ENCODE measurements around the gene LTBP2.

The LTBP2 gene

GRCh38 chr14:74528406-74528805 is 83.6 kb downstream of the LTBP2 start:
- Histone ChIP-seq H3K9me3 (ENCODE audit: control insufficient read depth, insufficient read depth, low read length) (no peaks in the 10 kb centered on the region), H4K20me1 (ENCODE audit: control insufficient read depth, insufficient read depth, low read depth, low read length) (no peaks in the 10 kb centered on the region), H3K79me2 (ENCODE audit: control insufficient read depth, low read length) (no peaks in the 10 kb centered on the region), H3K9me2 (replicated peaks; ENCODE audit: control insufficient read depth, low read length) (no peaks in the 10 kb centered on the region), H3K4me2 (ENCODE audit: low read length) (no peak overlapping the region), H3K27me3 (ENCODE audit: control insufficient read depth, low read length) (peaks cover 24% of the 10 kb centered on the region), H3K27ac (ENCODE audit: low read depth, low read length) (no peak overlapping the region), H3F3A (ENCODE audit: control insufficient read depth, insufficient read depth) (no peaks in the 10 kb centered on the region), H3K4me1 (ENCODE audit: control insufficient read depth, low read length) (peaks cover 4% of the 10 kb centered on the region; the same call in 1 of the 2 replicates), H3K36me3 (ENCODE audit: control insufficient read depth, low read length) (no peaks in the 10 kb centered on the region), H3K4me3 (ENCODE audit: low read length) (no peak overlapping the region)
- no peak for TF ChIP-seq EZH2phosphoT487 (IDR thresholded peaks at IDR 0.05; ENCODE audit: borderline replicate concordance, low read length)
- no peak for TF ChIP-seq CTCF (IDR thresholded peaks at IDR 0.05; ENCODE audit: low read depth, low read length, poor library complexity, severe bottlenecking)

- H3K9me2 ChIP-seq (replicated peaks; ENCODE audit: control insufficient read depth, low read length): no peaks in the 10 kb centered on the region
- peaks cover 4% of the 10 kb centered on the region; the same call in 1 of the 2 replicates for H3K4me1 ChIP-seq (ENCODE audit: control insufficient read depth, low read length)
- no peaks in the 10 kb centered on the region for H4K20me1 ChIP-seq (ENCODE audit: control insufficient read depth, insufficient read depth, low read depth, low read length)
- H3K27me3 ChIP-seq (ENCODE audit: control insufficient read depth, low read length): peaks cover 28% of the 10 kb centered on the region
- H3K4me3 ChIP-seq (ENCODE audit: low read length): no peak overlapping the region
- no peak overlapping the region for H3K4me2 ChIP-seq (ENCODE audit: low read length)
- no peaks in the 10 kb centered on the region for H3K36me3 ChIP-seq (ENCODE audit: control insufficient read depth, low read length)
- no peak overlapping the region for H3K27ac ChIP-seq (ENCODE audit: low read depth, low read length)
- no peak for TF ChIP-seq CTCF (IDR thresholded peaks at IDR 0.05; ENCODE audit: low read depth, low read length, poor library complexity, severe bottlenecking)
- no peak for TF ChIP-seq EZH2phosphoT487 (IDR thresholded peaks at IDR 0.05; ENCODE audit: borderline replicate concordance, low read length)
- H3K9me3 ChIP-seq (ENCODE audit: control insufficient read depth, insufficient read depth, low read length): no peaks in the 10 kb centered on the region
- no peaks in the 10 kb centered on the region for H3K79me2 ChIP-seq (ENCODE audit: control insufficient read depth, low read length)
- H3F3A ChIP-seq (ENCODE audit: control insufficient read depth, insufficient read depth): no peaks in the 10 kb centered on the region
These were observed 84.2 kb downstream of the LTBP2 start for GRCh38 chr14:74527736-74528280.

- no peaks in the 10 kb centered on the region for H3K79me2 ChIP-seq (ENCODE audit: control insufficient read depth, low read length)
- no peak overlapping the region for H3K4me2 ChIP-seq (ENCODE audit: low read length)
These were observed 85.0 kb downstream of the LTBP2 start for GRCh38 chr14:74526854-74527585.

GRCh38 chr14:74525361-74525851 is 86.6 kb downstream of the LTBP2 start:
- Histone ChIP-seq H3F3A (ENCODE audit: control insufficient read depth, insufficient read depth) (no peaks in the 10 kb centered on the region), H3K36me3 (ENCODE audit: control insufficient read depth, low read length) (no peaks in the 10 kb centered on the region), H3K4me3 (ENCODE audit: low read length) (no peak overlapping the region), H3K4me1 (ENCODE audit: control insufficient read depth, low read length) (peaks cover 4% of the 10 kb centered on the region; the same call in 1 of the 2 replicates), H4K20me1 (ENCODE audit: control insufficient read depth, insufficient read depth, low read depth, low read length) (no peaks in the 10 kb centered on the region), H3K9me2 (replicated peaks; ENCODE audit: control insufficient read depth, low read length) (no peaks in the 10 kb centered on the region), H3K79me2 (ENCODE audit: control insufficient read depth, low read length) (no peaks in the 10 kb centered on the region), H3K27ac (ENCODE audit: low read depth, low read length) (no peak overlapping the region), H3K4me2 (ENCODE audit: low read length) (no peak overlapping the region), H3K9me3 (ENCODE audit: control insufficient read depth, insufficient read depth, low read length) (no peaks in the 10 kb centered on the region), H3K27me3 (ENCODE audit: control insufficient read depth, low read length) (peaks cover 28% of the 10 kb centered on the region)
- TF ChIP-seq EZH2phosphoT487 (IDR thresholded peaks at IDR 0.05; ENCODE audit: borderline replicate concordance, low read length) (no peak), CTCF (IDR thresholded peaks at IDR 0.05; ENCODE audit: low read depth, low read length, poor library complexity, severe bottlenecking) (no peak)

More at GRCh38 chr14:74526854-74527585, 85.0 kb downstream of the LTBP2 start:
- Histone ChIP-seq H3K9me2 (replicated peaks; ENCODE audit: control insufficient read depth, low read length) (no peaks in the 10 kb centered on the region), H3K4me1 (ENCODE audit: control insufficient read depth, low read length) (peaks cover 4% of the 10 kb centered on the region; the same call in 1 of the 2 replicates), H4K20me1 (ENCODE audit: control insufficient read depth, insufficient read depth, low read depth, low read length) (no peaks in the 10 kb centered on the region), H3F3A (ENCODE audit: control insufficient read depth, insufficient read depth) (no peaks in the 10 kb centered on the region), H3K36me3 (ENCODE audit: control insufficient read depth, low read length) (no peaks in the 10 kb centered on the region), H3K9me3 (ENCODE audit: control insufficient read depth, insufficient read depth, low read length) (no peaks in the 10 kb centered on the region), H3K27me3 (ENCODE audit: control insufficient read depth, low read length) (peaks cover 28% of the 10 kb centered on the region), H3K4me3 (ENCODE audit: low read length) (no peak overlapping the region), H3K27ac (ENCODE audit: low read depth, low read length) (no peak overlapping the region)
- TF ChIP-seq EZH2phosphoT487 (IDR thresholded peaks at IDR 0.05; ENCODE audit: borderline replicate concordance, low read length): no peak

All from DOHH2 (cell line).